Measurements from ENCODE around the gene SPDYE1. TPM values are rescaled to one million over a fixed set of nuclear protein-coding genes. Genes with fewer than 3 reads are reported as not detected.
A peak's percentile ranks its signal among the peaks of the same experiment; 100 is the strongest.
"Not testable (repeated sequence)": the region's sequence is repeated elsewhere in the genome, so short reads cannot be mapped to it uniquely, and the experiment has no call there.

The SPDYE1 gene
- total and polyA plus RNA-seq, 2 of the 13 experiments (the other 11 are each of a cell fraction or from before 2014, with no cell fraction given) = not detected

DNA sequence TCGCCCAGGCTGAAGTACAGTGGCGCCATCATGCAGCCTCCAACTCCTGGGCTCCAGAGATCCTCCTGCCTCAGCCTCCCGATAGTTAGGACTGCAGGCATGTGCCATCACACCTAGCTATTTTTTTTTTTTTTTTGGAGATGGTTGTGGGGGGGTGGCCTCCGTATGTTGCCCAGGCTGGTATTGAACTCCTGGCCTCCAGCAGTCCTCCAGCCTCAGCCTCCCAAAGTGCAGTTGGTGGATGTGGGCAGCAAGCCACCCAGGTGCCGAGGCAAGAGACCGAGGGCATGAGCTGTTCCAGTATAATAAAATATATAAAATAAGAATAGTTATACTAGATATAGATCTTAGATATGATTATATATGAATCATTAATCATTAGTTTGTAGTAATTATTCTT, 22.1 kb downstream of the SPDYE1 start:
- H3K79me2 ChIP-seq (ENCODE audit: insufficient read depth, low read length); in situ Hi-C loops (cut with HindIII; ENCODE audit: extremely low pct_ligation_motif_present, low pct_unique_long_range_greater_than_20kb); H3K36me3 ChIP-seq (replicated peaks in 1 of 2; ENCODE audit: control insufficient read depth in 1 of 2, insufficient read depth in 2 of 2, low read length in 2 of 2); H2AFZ ChIP-seq (ENCODE audit: low read length); H3K27ac ChIP-seq (ENCODE audit: extremely low read length, insufficient read depth, low read length); H3K9me3 ChIP-seq (ENCODE audit: low read length); FAIRE-seq; H4K20me1 ChIP-seq (ENCODE audit: insufficient read depth, low read length); H3K9ac ChIP-seq (ENCODE audit: insufficient read depth, low read depth, low read length); BruUV-seq (replicated peaks); DNase-seq (ENCODE audit: low spot score); H3K27me3 ChIP-seq (ENCODE audit: control insufficient read depth in 1 of 2, insufficient read depth in 2 of 2, low read length in 2 of 2); ATAC-seq: not testable (repeated sequence)
- ChIA-PET POLR2A (interaction anchor here (1.2 to 1.8 kb wide), 3 partner anchors 19 to 53 kb away, joined by 3 to 12 read pairs (median 4); partner anchors contain the start of gene DBNL), CTCF (ENCODE audit: low intra/inter-chr PET ratio, low total read pairs) (interaction anchor here (1.1 kb wide), 2 partner anchors 25 to 176 kb away, joined by 3 read pairs; partner anchors contain the start of gene DBNL)
- 66% methylated on average over 6 of the region's 6 CpGs for WGBS (ENCODE audit: low lambda C conversion rate)
- intact Hi-C loops (cut with micrococcal nuclease; ENCODE audit: unreplicated experiment) = loop anchor here (5.0 kb wide), 1 partner anchor 52 kb away; no protein-coding TSS in a partner anchor
- Histone ChIP-seq H3K4me1 (ENCODE audit: insufficient read depth, low read length) (peaks cover 19% of the 10 kb centered on the region), H3K4me2 (ENCODE audit: low read depth, low read length) (peak overlapping the region; percentile 68; the same call in 1 of the 2 replicates), H3K4me3 (replicated peaks in 1 of 3; ENCODE audit: insufficient read depth in 1 of 3, low read depth in 2 of 3, low read length in 3 of 3) (0 out of 6 replicates have a peak overlapping the region, but pooled peaks of 1 of the 3 experiments have one; percentile 16)

DNA sequence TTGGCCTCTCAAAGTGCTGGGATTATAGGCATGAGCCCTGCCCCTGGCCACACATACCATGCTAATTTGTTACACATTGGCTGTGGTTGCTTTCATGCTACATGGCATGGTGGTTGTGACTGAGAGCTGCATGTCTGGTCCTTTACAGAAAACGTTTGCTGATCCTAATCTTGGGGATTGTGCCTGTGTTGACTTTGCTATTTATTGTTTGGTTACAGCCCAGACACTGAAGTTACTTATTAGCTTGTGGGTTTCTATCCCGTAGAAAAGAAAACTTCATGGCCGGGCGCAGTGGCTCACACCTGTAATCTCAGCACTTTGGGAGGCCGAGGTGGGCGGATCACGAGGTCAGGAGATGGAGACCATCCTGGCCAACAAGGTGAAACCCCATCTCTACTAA, 24.4 kb downstream of the SPDYE1 start:
- H3K9ac ChIP-seq (ENCODE audit: insufficient read depth, low read depth, low read length); H3K9me3 ChIP-seq (ENCODE audit: low read length); H4K20me1 ChIP-seq (ENCODE audit: insufficient read depth, low read length); H3K27ac ChIP-seq (ENCODE audit: extremely low read length, insufficient read depth, low read length); CTCF ChIA-PET (ENCODE audit: low intra/inter-chr PET ratio, low total read pairs); H3K4me2 ChIP-seq (ENCODE audit: low read depth, low read length); in situ Hi-C loops (cut with HindIII; ENCODE audit: extremely low pct_ligation_motif_present, low pct_unique_long_range_greater_than_20kb); DNase-seq (ENCODE audit: low spot score); H3K27me3 ChIP-seq (ENCODE audit: control insufficient read depth in 1 of 2, insufficient read depth in 2 of 2, low read length in 2 of 2); H3K4me3 ChIP-seq (replicated peaks in 1 of 3; ENCODE audit: insufficient read depth in 1 of 3, low read depth in 2 of 3, low read length in 3 of 3); H3K36me3 ChIP-seq (replicated peaks in 1 of 2; ENCODE audit: control insufficient read depth in 1 of 2, insufficient read depth in 2 of 2, low read length in 2 of 2); H3K79me2 ChIP-seq (ENCODE audit: insufficient read depth, low read length); FAIRE-seq; H2AFZ ChIP-seq (ENCODE audit: low read length); BruUV-seq (replicated peaks); TF ChIP-seq LCORL, FOXP1 (IDR thresholded peaks at IDR 0.05): not testable (repeated sequence)
- POLR2A ChIA-PET = interaction anchor here (1.0 kb wide), 1 partner anchor 17 kb away, joined by 3 read pairs; no protein-coding TSS in a partner anchor
- 0% methylated on average over 6 of the region's 7 CpGs for WGBS (ENCODE audit: low lambda C conversion rate)
- H3K4me1 ChIP-seq (ENCODE audit: insufficient read depth, low read length) = peaks cover 19% of the 10 kb centered on the region
- peak; percentile 85 for ATAC-seq
- intact Hi-C loops (cut with micrococcal nuclease; ENCODE audit: unreplicated experiment) = loop anchor here (5.0 kb wide), 1 partner anchor 50 kb away; no protein-coding TSS in a partner anchor
- TF ChIP-seq LCORL (CRISPR knock-in tag; IDR thresholded peaks at IDR 0.05) (0 out of 2 replicates have a peak, but pooled peaks have one; percentile 36), FOXP1 (CRISPR knock-in tag; IDR thresholded peaks at IDR 0.05) (peak; percentile 56), SAP130 (CRISPR knock-in tag; IDR thresholded peaks at IDR 0.05; ENCODE audit: low read depth) (peak; percentile 56; the same call in 1 of the 2 replicates), PHF21A (CRISPR knock-in tag; IDR thresholded peaks at IDR 0.05) (0 out of 2 replicates have a peak, but pooled peaks have one; percentile 28), SALL1 (CRISPR knock-in tag; IDR thresholded peaks at IDR 0.05) (peak; percentile 21; the same call in 1 of the 2 replicates), FOXA3 (CRISPR knock-in tag; IDR thresholded peaks at IDR 0.05) (peak; percentile 35; the same call in 1 of the 2 replicates)
- TF ChIP-seq, protein P1, sequence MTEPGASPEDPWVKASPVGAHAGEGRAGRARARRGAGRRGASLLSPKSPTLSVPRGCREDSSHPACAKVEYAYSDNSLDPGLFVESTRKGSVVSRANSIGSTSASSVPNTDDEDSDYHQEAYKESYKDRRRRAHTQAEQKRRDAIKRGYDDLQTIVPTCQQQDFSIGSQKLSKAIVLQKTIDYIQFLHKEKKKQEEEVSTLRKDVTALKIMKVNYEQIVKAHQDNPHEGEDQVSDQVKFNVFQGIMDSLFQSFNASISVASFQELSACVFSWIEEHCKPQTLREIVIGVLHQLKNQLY (CRISPR knock-in tag; IDR thresholded peaks at IDR 0.05) = peak; percentile 13; the same call in 1 of the 2 replicates
- TF ChIP-seq, protein P2, sequence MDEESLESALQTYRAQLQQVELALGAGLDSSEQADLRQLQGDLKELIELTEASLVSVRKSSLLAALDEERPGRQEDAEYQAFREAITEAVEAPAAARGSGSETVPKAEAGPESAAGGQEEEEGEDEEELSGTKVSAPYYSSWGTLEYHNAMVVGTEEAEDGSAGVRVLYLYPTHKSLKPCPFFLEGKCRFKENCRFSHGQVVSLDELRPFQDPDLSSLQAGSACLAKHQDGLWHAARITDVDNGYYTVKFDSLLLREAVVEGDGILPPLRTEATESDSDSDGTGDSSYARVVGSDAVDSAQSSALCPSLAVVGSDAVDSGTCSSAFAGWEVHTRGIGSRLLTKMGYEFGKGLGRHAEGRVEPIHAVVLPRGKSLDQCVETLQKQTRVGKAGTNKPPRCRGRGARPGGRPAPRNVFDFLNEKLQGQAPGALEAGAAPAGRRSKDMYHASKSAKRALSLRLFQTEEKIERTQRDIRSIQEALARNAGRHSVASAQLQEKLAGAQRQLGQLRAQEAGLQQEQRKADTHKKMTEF (CRISPR knock-in tag; IDR thresholded peaks at IDR 0.05) = 0 out of 2 replicates have a peak, but pooled peaks have one; percentile 42
- TF ChIP-seq, protein P3, sequence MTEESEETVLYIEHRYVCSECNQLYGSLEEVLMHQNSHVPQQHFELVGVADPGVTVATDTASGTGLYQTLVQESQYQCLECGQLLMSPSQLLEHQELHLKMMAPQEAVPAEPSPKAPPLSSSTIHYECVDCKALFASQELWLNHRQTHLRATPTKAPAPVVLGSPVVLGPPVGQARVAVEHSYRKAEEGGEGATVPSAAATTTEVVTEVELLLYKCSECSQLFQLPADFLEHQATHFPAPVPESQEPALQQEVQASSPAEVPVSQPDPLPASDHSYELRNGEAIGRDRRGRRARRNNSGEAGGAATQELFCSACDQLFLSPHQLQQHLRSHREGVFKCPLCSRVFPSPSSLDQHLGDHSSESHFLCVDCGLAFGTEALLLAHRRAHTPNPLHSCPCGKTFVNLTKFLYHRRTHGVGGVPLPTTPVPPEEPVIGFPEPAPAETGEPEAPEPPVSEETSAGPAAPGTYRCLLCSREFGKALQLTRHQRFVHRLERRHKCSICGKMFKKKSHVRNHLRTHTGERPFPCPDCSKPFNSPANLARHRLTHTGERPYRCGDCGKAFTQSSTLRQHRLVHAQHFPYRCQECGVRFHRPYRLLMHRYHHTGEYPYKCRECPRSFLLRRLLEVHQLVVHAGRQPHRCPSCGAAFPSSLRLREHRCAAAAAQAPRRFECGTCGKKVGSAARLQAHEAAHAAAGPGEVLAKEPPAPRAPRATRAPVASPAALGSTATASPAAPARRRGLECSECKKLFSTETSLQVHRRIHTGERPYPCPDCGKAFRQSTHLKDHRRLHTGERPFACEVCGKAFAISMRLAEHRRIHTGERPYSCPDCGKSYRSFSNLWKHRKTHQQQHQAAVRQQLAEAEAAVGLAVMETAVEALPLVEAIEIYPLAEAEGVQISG (CRISPR knock-in tag; IDR thresholded peaks at IDR 0.05) = 0 out of 2 replicates have a peak, but pooled peaks have one; percentile 12
